Stimulated activated CD8-positive, alpha-beta memory T cell treated with anti-CD3 and anti-CD28 coated beads, Interleukin-4, amount 100 ng/mL, for 4 hours (primary cell): ENCODE measurements around the gene FAM98B.

Experiments used
- DNase-seq, 2 donors: peaks; one replicate each; pipeline ENCODE4 v3.0.0-alpha.2; 2020; ENCODE audit warnings: low read depth in 2 of 2, low spot score in 1 of 2

The FAM98B gene

DNA sequence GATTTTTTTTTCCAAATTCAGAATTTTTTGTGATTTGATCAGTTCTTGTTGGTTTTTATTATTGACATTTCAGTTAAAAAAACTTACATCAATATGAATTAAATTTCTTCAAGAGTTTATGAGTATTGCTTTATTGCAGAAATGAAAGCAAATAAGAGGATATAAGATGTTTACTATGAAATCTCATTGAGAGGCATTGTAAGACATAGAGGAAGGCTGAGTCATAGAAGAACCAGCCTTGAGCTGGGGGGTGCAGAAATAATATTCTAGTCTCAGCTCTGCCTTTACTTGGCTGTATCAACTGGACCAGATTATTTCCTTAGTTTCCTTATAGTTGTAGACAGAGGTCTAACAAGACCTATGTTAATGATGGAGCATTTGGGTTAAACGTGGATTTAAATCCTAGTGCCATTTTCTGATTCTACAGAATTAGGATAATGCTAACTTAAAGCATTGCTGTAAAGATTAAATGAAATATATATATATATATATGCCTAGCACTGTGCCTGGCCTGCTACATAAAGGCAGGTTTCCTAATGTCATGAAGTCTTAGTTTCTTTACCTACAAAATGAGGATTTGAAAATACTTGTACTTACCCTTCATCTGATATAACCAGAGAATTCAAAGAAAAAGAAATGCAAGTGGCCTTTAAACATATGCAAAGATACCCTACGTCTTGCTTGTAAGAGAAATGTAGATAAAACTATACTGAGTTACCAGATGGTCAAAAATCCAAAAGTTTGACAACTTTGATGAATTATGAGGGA is 7.3 kb downstream of the FAM98B start:
- no peak for DNase-seq

GRCh38 chr15:38463893-38464292 is 10.0 kb downstream of the FAM98B start:
- no peak for DNase-seq

DNA sequence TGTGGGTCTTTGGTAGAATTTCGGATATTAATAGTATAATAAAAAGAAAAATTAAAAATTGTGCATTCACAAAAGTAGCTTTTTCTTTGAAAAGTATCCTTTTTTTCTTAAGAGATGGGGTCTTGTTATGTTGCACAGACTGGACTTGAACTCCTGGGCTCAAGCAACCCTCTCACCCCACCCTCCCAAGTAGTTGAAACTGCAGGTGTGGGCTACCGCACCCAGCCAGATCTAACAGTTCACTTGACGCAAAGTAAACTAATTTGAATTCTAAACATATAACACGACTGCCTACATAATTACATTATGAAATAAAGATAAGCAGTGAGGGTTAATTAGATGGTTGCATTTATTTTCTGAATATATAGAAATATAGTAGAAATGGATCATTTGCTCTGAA is 10.7 kb downstream of the FAM98B start:
- DNase-seq: no peak

DNA sequence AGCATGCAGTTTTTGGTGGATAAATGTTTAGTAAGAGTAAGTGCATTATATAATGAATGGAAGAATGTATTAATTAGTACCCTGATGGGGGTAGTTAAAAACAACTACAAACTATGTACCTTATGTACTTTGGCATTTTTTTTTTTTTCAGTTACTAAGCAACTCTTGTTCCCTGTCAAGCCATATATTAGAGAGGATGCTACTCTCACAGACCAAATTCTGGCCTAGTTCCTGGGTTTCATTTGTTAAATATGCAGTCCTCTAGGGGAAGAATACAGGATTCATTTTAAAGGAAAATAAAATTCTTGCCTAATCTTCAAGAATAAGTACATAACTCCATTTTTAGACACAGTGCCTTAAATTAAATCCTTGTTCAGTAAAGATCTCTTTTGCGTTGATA is 16.9 kb downstream of the FAM98B start:
- DNase-seq: no peak

DNA sequence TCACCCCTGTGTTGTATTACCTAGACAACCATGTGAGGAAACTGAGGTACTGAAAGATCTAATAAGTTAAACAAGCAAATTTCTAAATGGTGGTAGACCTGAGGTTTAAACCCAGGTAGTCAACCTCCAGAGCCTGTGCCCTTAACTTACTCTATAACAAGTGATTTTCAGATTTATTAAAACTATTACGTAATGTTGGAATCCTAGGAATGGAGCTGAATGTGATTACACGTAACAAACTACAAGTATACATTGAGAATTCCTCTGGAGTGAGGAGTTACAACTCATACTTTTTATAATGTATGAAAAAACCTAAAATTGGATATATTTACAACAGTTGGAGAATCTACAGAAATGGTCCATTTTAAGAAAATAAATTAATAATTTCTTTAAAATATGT is 18.0 kb downstream of the FAM98B start:
- no peak for DNase-seq

- DNase-seq: no peak
These were observed 20.3 kb downstream of the FAM98B start for GRCh38 chr15:38474155-38474757.

DNA sequence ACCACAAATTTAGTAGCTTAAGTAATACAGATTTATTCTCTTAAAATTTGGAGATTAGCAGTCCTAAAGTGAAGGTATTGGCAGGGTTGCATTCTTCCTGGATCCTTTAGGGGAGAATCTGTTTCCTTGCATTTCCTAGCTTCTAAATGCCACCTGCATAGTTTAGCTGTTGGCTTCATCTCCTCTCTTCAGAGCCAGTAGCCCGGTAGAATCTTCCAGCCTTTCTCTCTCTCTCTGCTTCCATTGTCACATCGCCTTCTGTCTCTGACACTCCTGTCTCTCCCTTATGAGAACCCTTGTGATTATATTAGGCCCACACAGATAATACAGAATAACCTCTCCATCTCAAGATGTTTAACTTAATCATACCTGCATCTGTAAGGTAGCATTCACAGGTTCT is 21.4 kb downstream of the FAM98B start:
- DNase-seq: no peak

DNA sequence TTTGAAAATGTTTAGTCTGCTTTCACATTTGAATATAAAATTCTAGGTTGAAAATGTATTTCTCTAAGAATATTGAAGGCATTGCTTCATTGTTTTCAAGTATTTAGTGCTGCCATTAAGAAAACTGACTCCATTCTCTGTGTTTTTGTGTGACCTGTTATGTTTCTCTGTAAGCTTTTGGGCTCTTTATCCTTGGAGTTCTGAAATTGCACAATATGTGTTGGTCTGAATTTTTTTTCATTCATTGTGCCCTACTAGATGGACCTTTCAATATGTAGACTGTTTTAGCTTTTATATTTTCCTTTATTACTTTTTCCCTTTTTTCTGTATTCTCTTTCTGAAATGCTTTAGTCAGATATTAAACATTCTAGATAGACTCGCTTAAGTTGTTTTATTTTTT is 22.2 kb downstream of the FAM98B start:
- no peak for DNase-seq

GRCh38 chr15:38477637-38478036 is 23.7 kb downstream of the FAM98B start:
- no peak for DNase-seq

- DNase-seq: no peak
These were observed 25.3 kb downstream of the FAM98B start for GRCh38 chr15:38479266-38479665.

DNA sequence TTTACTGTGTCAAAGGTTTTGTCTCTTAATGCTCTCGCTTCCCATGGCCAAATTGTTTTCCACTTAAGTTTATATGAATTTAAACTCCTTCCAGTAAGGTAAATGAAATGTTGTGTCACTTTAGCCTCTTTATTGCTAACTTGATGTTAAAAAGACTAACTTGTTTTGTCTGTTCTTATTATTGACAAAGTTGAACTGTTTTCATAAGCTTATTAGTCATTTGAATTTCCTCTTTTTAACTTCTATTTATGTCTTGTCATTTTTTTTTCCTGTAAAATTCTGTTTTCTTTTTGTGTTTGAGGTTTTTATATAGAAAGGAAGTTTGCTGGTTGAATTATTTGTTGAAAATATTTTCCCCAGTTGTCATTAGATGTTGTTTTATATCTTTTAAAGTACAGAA is 25.8 kb downstream of the FAM98B start:
- DNase-seq: no peak

- DNase-seq: no peak
These were observed 27.2 kb downstream of the FAM98B start for GRCh38 chr15:38481113-38481512.

GRCh38 chr15:38481761-38482160 is 27.8 kb downstream of the FAM98B start:
- DNase-seq: no peak

GRCh38 chr15:38482572-38482971 is 28.6 kb downstream of the FAM98B start:
- no peak for DNase-seq

DNA sequence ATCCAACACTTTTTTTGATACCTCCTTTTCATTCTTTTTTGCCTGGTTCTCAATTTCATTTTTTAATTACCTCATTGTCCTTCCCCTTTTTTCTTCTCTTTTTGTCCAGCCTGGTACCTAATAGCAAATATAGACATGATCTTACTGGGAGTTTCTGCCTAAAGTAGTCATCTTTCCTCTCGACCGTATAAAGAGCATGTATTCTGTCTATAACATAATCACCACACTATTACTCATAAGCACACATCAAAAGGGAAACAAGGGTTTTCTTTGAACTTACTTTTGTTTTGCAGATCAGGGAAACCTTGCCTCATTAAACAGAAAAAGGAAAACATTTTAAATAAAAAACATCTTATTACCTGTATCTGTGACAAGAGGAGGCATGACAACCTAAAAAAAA is 33.0 kb downstream of the FAM98B start:
- no peak for DNase-seq

DNA sequence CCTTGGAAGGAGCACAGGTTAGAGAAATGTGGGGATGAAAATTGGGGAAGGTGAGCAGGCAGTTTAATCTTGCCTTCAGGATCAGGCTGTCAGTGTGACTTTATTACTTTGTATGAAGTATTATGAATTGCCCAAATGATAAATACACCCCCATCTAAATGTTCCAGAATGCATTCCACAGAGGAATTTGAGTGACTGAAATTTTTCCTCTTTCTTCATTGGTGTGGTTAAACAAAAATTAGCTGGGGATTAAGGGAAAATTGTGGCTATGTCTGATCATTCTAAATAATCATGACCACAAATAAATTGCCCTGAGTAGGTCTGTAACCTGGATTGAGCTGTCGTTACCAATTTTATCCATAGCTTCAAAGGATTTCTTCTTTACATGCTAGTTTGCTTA is 33.5 kb downstream of the FAM98B start:
- DNase-seq: no peak

DNA sequence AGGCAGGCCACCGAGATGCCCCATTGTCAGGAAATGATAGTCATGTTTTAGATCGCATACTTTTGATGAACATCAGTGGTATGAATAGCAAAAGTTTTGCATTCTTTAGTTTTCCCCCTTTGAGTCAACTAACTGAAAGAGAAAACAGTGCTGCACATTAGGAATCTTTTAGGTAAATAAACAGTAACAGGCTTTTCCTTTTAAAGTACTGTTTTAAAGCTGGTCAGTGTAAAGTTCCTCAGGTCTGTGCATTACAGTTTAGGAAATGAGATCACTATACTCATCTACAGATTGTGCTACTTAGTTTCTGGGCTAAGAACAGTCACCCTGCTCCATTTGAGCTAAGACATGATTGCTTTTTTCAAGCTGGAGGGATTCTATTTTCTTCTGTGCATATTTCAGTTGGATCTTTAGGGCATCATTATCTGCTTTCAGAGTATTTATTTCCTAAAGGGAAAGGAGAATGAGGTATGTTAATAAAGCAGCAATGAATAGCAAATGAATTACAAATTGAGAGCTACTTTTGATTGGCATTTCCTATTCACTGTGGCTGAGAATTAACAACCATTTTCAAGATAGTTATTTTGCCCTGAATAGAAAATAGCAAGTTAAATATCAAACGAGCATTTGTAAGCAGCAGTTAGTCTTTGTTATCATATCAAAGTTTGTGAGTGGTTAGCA is 36.5 kb downstream of the FAM98B start:
- no peak for DNase-seq

- no peak for DNase-seq
These were observed 42.2 kb downstream of the FAM98B start for GRCh38 chr15:38496151-38496550.

DNA sequence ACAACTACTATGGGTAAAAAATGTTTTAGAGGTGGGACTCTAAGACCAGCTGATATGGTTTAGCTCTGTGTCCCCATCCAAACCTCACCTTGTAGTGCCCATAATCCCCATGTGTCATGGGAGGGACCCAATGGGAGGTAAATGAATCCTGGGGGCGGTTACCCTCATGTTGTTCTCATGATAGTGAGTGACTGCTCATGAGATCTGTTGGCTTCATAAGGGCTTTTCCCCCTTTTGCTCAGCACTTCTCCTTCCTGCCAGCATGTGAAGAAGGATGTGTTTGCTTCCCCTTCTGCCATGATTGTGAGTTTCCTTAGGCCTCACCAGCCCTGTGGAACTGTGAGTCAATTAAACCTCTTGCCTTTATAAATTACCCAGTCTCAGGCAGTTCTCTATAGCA is 45.7 kb downstream of the FAM98B start:
- DNase-seq: no peak

GRCh38 chr15:38503496-38503895 is 49.6 kb downstream of the FAM98B start:
- DNase-seq: no peak

DNA sequence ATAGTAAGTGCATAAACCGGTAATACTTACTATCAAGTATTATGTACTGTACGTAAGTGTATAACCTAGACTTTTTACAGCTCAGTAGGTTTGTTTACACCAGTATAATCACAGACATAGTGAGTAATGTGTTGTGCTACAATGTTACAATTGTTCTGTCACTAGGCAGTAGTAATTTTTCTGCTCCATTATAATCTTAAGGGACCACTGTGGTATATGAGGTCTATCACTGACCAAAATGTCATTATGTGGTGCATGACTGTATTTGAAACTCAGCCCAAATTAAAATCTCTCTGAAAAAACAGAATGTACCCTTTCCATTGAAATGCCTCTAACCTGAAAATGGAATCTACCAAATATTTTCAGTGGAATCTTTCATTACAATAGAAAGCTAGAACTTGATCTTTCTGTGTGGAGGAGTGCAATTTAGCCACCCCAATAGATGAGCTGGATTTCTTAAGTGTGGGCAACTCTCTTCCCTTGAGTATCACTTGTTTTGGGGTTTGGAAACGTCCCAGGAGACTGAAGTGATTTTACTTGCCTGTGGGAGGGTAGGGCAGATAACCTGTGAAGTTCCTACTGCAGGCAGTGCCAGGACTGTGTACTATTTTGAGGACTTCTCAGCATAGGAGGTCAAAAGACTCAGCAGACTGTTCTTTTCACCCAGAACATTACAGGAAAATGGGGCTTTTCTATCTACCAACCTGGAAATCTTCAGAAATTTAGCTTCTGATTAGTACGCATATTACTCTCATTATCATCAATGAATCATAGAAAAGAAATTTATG is 50.9 kb downstream of the FAM98B start:
- DNase-seq: no peak

DNA sequence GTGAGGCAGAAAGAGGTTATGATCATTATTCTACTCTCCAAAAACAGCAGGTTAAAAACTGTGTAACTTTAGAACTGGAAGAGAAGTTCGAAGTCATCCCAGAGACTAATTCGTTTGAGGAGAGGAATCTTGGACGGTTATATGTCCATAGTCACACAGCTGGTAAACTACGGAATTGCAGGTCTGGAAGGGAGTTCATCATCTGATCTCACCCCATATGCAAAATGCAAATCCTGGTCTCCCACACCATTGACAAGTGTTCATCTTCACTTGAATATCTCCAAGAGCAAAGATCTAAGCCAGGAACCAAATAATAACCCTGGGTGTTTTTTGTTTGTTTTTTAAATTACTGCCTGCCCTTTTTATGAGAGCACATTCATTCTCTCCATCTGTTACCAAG is 53.1 kb downstream of the FAM98B start:
- DNase-seq: no peak
